GM12892 (cell line): Measurements from ENCODE around the gene ANKRD7.

Experiments used
- POLR2A ChIP-seq: IDR thresholded peaks from 2 replicates; pipeline ENCODE4 v1.6.1; 2011; ENCODE audit warnings: low read depth, low read length, control low read depth
- POLR2AphosphoS5 ChIP-seq: IDR thresholded peaks from 2 replicates; pipeline ENCODE4 v1.6.1; 2011; ENCODE audit warnings: low read depth, low read length, control low read depth

GRCh38 chr7:118245267-118246040 lies 20.9 kb downstream of the ANKRD7 start:
- TF ChIP-seq POLR2AphosphoS5: no peak
- no peak for TF ChIP-seq POLR2A
